A549 treated with AZD2906 at 1 μM for 4 hours (cell line): ENCODE data around the gene SPATS1. TPM values are rescaled to one million over a fixed set of nuclear protein-coding genes. Genes with fewer than 3 reads are reported as not detected.

Experiments used
- total RNA-seq: library from RNA; stranded (reverse); fragments of 200-300 nt; extraction: Qiagen RNA extraction; gene quantifications from 5 replicates; pipeline ENCODE4 v1.2.3, GENCODE V29; 2022

The SPATS1 gene, protein sequence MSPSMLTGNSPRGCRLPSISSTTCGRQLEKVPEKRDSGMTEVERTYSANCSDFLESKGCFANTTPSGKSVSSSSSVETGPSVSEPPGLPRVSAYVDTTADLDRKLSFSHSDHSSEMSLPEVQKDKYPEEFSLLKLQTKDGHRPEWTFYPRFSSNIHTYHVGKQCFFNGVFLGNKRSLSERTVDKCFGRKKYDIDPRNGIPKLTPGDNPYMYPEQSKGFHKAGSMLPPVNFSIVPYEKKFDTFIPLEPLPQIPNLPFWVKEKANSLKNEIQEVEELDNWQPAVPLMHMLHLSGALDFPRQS
- not detected in 5 replicates for total RNA-seq

DNA sequence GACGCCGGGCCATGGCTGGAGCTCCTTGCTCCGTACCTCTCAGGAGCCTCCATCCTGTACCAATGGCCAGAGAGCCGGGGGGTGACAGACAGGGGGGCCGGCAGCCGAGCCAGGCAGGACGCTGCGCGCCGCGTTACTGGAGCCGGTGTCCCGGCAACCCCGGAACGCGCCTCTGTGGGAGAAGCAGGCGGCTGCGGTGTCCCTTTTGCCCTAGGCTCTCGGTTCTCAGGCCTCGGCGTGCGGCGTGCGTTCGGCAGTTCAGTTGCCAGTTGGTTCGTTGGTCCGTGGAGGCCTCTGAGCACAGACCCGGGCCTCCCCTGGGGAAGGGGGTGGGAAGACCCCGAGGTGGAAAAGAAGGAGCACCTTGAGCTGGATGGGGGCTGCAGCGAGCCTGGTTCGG lies at the start of gene SPATS1:
Gene SPATS1 (plus strand): TSS at position 162 of the 400 bp plus-strand sequence. CDS start 446 bp downstream, outside the sequence.

DNA sequence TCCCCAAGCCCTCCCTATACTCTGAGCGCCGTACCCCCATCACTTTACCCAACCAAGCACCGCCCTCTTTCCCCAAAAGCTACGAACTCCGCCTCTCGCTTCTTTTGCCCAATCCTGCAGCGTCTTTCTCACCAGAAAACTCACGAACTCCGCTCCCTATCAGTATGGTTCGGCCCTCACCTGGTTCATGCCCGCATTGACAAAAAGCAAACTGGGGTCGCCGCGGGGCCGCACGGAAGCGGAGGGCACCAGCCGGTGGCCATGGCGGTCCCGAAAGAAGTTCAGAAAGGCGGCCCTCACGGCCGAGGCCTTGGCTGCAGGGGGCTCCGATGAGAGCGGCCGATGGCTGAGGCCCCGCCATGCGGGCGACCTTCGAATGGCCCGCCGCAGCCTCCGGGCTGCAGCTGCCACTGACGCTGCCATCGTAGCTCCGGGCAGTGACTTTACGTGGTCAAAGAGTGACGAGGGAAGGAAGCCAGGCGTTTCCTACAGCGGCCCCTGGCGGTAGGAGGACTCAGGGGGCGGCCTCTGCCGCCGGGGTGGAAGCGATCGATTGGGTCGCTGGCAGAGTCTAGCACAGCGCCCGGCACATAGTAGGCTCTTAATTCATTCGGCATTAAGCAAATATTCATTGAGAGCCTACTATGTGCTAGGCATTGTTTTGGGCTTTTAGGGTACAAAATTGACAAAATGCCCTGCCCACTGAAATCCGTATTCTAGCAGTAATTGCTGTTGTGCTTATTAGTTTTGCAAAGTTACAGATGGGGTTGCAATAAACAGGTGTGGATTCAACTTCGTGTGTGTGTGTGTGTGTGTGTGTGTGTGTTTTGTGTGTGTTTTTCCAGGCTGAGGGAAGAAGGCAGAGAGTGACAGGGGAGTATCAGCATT lies 29.3 kb upstream of the SPATS1 start, which contains the start of gene AARS2:
Gene AARS2 (minus strand): TSS at position 447 of the 888 bp plus-strand sequence. CDS start 24 bp downstream, at position 423.

GRCh38 chr6:44387346-44388134 lies 45.1 kb downstream of the SPATS1 start, which contains the start of gene CDC5L:
TSS of gene CDC5L (plus strand) at chr6:44387706. CDS start at chr6:44387824, 118 bp downstream.

Other genes with a start within 250 kb of the SPATS1 start
- gene MRPL14, start 215.2 kb upstream of the SPATS1 start, total RNA-seq, result 56.6 to 72.7 TPM (median 66.3 TPM) in 5 replicates
- gene TMEM63B, start 215.1 kb upstream of the SPATS1 start, total RNA-seq, result 11.7 to 16.2 TPM (median 14.1 TPM) in 5 replicates
- gene CAPN11, start 183.8 kb upstream of the SPATS1 start, total RNA-seq, result 0.05 TPM in 1 of 5 replicates, not detected in the others
- gene MYMX, start 125.7 kb upstream of the SPATS1 start, total RNA-seq, result not detected in 5 replicates
- 40.5 to 52.5 TPM (median 48.2 TPM) in 5 replicates for gene SLC29A1, start 119.1 kb upstream of the SPATS1 start, total RNA-seq
- gene HSP90AB1, start 95.5 kb upstream of the SPATS1 start, total RNA-seq, result 1,035 to 1,319 TPM (median 1,095 TPM) in 5 replicates
- gene SLC35B2, start 85.1 kb upstream of the SPATS1 start, total RNA-seq, result 55.0 to 66.9 TPM (median 65.8 TPM) in 5 replicates
- gene NFKBIE, start 77.1 kb upstream of the SPATS1 start, total RNA-seq, result 5.7 to 8.2 TPM (median 7.0 TPM) in 5 replicates
- gene TMEM151B, start 72.2 kb upstream of the SPATS1 start, total RNA-seq, result 0.08 to 0.18 TPM (median 0.13 TPM) in 5 replicates
- 5.6 to 8.2 TPM (median 6.8 TPM) in 5 replicates for gene AARS2, start 29.3 kb upstream of the SPATS1 start, total RNA-seq
- gene CDC5L, start 45.1 kb downstream of the SPATS1 start, total RNA-seq, result 11.0 to 17.0 TPM (median 12.0 TPM) in 5 replicates